Keratinocyte (primary cell): Measurements from ENCODE around the gene XK. TPM values are rescaled to one million over a fixed set of nuclear protein-coding genes. Genes with fewer than 3 reads are reported as not detected.

ENCODE experiments used
- DNase-seq: peaks from one replicate; pipeline ENCODE4 v3.0.0-alpha.2; 2011; ENCODE audit warnings: low read depth, missing footprints, low spot score
- FAIRE-seq: peaks from 2 replicates; lab custom pipeline; 2011; peaks lifted over from hg19 to GRCh38; lab: Jason Lieb, UNC
- H2AFZ ChIP-seq: 2 replicates; pipeline ENCODE4 v1.6.0; 2012; ENCODE audit warnings: low read length, control low read depth, inconsistent platforms; ENCODE audit not compliant: control insufficient read depth
- H3K27ac ChIP-seq: 2 replicates; pipeline ENCODE4 v1.5.1; 2011; ENCODE audit warnings: low read length; ENCODE audit not compliant: control insufficient read depth, insufficient read depth
- H3K27me3 ChIP-seq: 3 replicates; pipeline ENCODE4 v1.6.0; 2011; ENCODE audit warnings: low read length; ENCODE audit not compliant: control insufficient read depth, insufficient read depth; ENCODE audit errors: extremely low read depth
- H3K36me3 ChIP-seq, 2 experiments: 2 replicates in 1 of 2; 3 replicates in 1 of 2; pipeline ENCODE4 v1.5.1; 2011; ENCODE audit warnings: low read length in 2 of 2, mild to moderate bottlenecking in 1 of 2; ENCODE audit not compliant: control insufficient read depth in 2 of 2, insufficient read depth in 2 of 2; ENCODE audit errors: extremely low read depth in 1 of 2
- H3K4me1 ChIP-seq: 3 replicates; pipeline ENCODE4 v1.5.1; 2011; ENCODE audit warnings: low read length; ENCODE audit not compliant: control insufficient read depth, insufficient read depth; ENCODE audit errors: extremely low read depth
- H3K4me2 ChIP-seq: 3 replicates; pipeline ENCODE4 v1.6.0; 2011; ENCODE audit warnings: low read depth, low read length; ENCODE audit not compliant: control insufficient read depth, insufficient read depth; ENCODE audit errors: extremely low read depth
- H3K4me3 ChIP-seq, 3 experiments: fragments of 200-600 bp in 1 of 3; sonication (generic) in 1 of 3; 2 replicates in 2 of 3; 3 replicates in 1 of 3; pipeline ENCODE4 v1.5.1; 2011 to 2016; ENCODE audit warnings: low read length in 3 of 3, mild to moderate bottlenecking in 3 of 3, control low read depth in 2 of 3, inconsistent platforms in 1 of 3, low read depth in 1 of 3, mixed read lengths in 1 of 3, mixed run types in 1 of 3, moderate library complexity in 1 of 3; ENCODE audit not compliant: control insufficient read depth in 2 of 3, insufficient read depth in 2 of 3; ENCODE audit errors: extremely low read depth in 1 of 3
- H3K79me2 ChIP-seq: 2 replicates; pipeline ENCODE4 v1.6.0; 2012; ENCODE audit warnings: low read length; ENCODE audit not compliant: control insufficient read depth, insufficient read depth
- H3K9ac ChIP-seq: 3 replicates; pipeline ENCODE4 v1.6.0; 2011; ENCODE audit warnings: low read length; ENCODE audit not compliant: control insufficient read depth, insufficient read depth; ENCODE audit errors: extremely low read depth
- H3K9me1 ChIP-seq: 3 replicates; pipeline ENCODE4 v1.6.0; 2011; ENCODE audit warnings: low read length; ENCODE audit not compliant: control insufficient read depth, insufficient read depth; ENCODE audit errors: extremely low read depth
- H3K9me3 ChIP-seq: 2 replicates; pipeline ENCODE4 v1.5.1; 2012; ENCODE audit warnings: low read depth, low read length; ENCODE audit not compliant: control insufficient read depth
- H4K20me1 ChIP-seq: 3 replicates; pipeline ENCODE4 v1.6.0; 2011; ENCODE audit warnings: low read length; ENCODE audit not compliant: control insufficient read depth, insufficient read depth; ENCODE audit errors: extremely low read depth
- EZH2 ChIP-seq: IDR thresholded peaks from one replicate; pipeline ENCODE4 v1.6.1; 2012; ENCODE audit warnings: inconsistent platforms, mild to moderate bottlenecking, low read length, moderate library complexity
- dilution Hi-C: fragments of 300-500 bp; cut with MboI; formaldehyde crosslinking; loops from one replicate; pipeline ENCODE4 v1.7.0; 2020; ENCODE audit warnings: low sequenced_read_pairs; ENCODE audit not compliant: extremely low pct_ligation_motif_present
- polyA plus RNA-seq, 5 experiments: library from polyadenylated mRNA; depleted of rRNA in 3 of 5; stranded (reverse) in 3 of 5; stranded (forward) in 1 of 5; unstranded in 1 of 5; fragments of >200 nt; gene quantifications; 1 replicate in 1 of 5; 2 replicates in 3 of 5; 3 replicates in 1 of 5; pipeline versions ENCODE4 v1.2.1 to v1.2.3, GENCODE V29; 2011 to 2012; ENCODE audit warnings: missing spikeins in 2 of 5, low read depth in 1 of 5, low replicate concordance in 1 of 5
- TF ChIP-seq, protein P1 (sequence below), 3 experiments: IDR thresholded peaks in 1 of 3; conservative IDR thresholded peaks in 1 of 3; optimal IDR thresholded peaks in 1 of 3; 2 replicates in 2 of 3; 3 replicates in 1 of 3; pipeline versions ENCODE3 to v1.5.1; 2011; ENCODE audit warnings: low read length in 3 of 3, mild to moderate bottlenecking in 3 of 3, moderate library complexity in 2 of 3, control low read depth in 1 of 3, inconsistent platforms in 1 of 3; ENCODE audit not compliant: insufficient read depth in 2 of 3; ENCODE audit errors: extremely low read depth in 1 of 3

XK gene
- polyA plus RNA-seq, 1 donor (not counting 4 experiments of a cell fraction or from before 2014, with no cell fraction given), result 0.17 TPM

DNA sequence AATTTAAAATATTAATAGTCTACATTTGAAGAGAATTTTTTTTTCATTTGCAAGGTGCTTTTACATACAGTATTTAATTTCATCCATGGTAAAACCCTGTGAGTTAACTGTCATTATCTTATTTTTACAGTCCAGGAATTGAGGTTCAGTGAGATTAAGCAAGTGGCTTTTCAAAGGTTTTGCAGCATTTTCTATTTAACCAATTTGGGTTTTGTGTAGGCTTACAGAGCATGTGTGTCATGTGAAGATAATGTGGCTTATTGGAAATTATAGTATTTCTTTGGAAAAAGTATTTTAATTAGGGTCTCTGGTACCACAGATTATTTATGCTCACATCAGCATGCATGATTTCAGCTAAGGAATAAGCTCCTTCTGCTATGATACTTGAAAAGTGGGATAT, 4.5 kb downstream of the XK start:
- Histone ChIP-seq H4K20me1 (no peaks in the 10 kb centered on the region), H2AFZ (no peak overlapping the region), H3K4me3 (no peak overlapping the region), H3K4me1 (no peaks in the 10 kb centered on the region), H3K9me1 (no peaks in the 10 kb centered on the region), H3K36me3 (no peaks in the 10 kb centered on the region), H3K9ac (no peak overlapping the region), H3K27me3 (no peaks in the 10 kb centered on the region), H3K9me3 (no peaks in the 10 kb centered on the region), H3K27ac (no peak overlapping the region), H3K4me2 (no peak overlapping the region), H3K79me2 (no peaks in the 10 kb centered on the region)
- no peak for TF ChIP-seq EZH2
- TF ChIP-seq, protein P1, sequence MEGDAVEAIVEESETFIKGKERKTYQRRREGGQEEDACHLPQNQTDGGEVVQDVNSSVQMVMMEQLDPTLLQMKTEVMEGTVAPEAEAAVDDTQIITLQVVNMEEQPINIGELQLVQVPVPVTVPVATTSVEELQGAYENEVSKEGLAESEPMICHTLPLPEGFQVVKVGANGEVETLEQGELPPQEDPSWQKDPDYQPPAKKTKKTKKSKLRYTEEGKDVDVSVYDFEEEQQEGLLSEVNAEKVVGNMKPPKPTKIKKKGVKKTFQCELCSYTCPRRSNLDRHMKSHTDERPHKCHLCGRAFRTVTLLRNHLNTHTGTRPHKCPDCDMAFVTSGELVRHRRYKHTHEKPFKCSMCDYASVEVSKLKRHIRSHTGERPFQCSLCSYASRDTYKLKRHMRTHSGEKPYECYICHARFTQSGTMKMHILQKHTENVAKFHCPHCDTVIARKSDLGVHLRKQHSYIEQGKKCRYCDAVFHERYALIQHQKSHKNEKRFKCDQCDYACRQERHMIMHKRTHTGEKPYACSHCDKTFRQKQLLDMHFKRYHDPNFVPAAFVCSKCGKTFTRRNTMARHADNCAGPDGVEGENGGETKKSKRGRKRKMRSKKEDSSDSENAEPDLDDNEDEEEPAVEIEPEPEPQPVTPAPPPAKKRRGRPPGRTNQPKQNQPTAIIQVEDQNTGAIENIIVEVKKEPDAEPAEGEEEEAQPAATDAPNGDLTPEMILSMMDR (optimal IDR thresholded peaks at IDR 0.05 in 1 of 3, IDR thresholded peaks at IDR 0.05 in 1 of 3, conservative IDR thresholded peaks at IDR 0.05 in 1 of 3; ENCODE audit: extremely low read depth in 1 of 3, insufficient read depth in 2 of 3, low read length in 3 of 3), result no peak
- DNase-seq (no peak), FAIRE-seq (no peak)
- dilution Hi-C loops, result no loop called here

DNA sequence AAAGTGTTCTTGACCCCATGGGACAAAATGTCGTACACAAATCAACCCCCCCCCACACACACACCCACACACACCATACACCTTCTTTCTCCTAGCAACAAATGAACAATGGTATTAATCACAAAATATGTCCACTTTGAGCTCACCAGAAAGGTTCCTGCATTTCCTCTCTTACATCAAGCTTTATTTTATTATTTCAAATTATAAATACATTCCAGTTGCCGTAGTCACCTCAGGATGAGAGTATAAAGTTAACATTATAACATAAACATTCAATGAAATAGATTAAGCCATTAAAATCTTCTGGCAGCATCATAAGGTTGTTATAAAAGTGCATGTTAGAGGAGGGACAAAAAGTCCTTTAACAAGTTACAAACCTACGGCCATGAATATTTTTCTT, 7.3 kb downstream of the XK start:
- FAIRE-seq, result no peak
- dilution Hi-C loops, result no loop called here
- H3K4me2 ChIP-seq, result no peak overlapping the region

More for the DNA sequence above, 7.3 kb downstream of the XK start:
- H2AFZ ChIP-seq, result no peak overlapping the region
- H3K27ac ChIP-seq, result no peak overlapping the region
- DNase-seq, result no peak
- no peaks in the 10 kb centered on the region for H4K20me1 ChIP-seq
- H3K36me3 ChIP-seq, result no peaks in the 10 kb centered on the region
- H3K9me3 ChIP-seq, result no peaks in the 10 kb centered on the region
- no peak overlapping the region for H3K9ac ChIP-seq
- H3K79me2 ChIP-seq, result no peaks in the 10 kb centered on the region
- TF ChIP-seq EZH2, result no peak
- TF ChIP-seq, protein P1 (optimal IDR thresholded peaks at IDR 0.05 in 1 of 3, IDR thresholded peaks at IDR 0.05 in 1 of 3, conservative IDR thresholded peaks at IDR 0.05 in 1 of 3; ENCODE audit: extremely low read depth in 1 of 3, insufficient read depth in 2 of 3, low read length in 3 of 3), result no peak
- H3K4me3 ChIP-seq, result no peak overlapping the region
- H3K9me1 ChIP-seq, result no peaks in the 10 kb centered on the region
- H3K4me1 ChIP-seq, result no peaks in the 10 kb centered on the region
- H3K27me3 ChIP-seq, result no peaks in the 10 kb centered on the region
